GM12864 (cell line): ENCODE results near the gene MACROD2.

ENCODE experiments used
- DNase-seq: peaks from one replicate; pipeline ENCODE4 v3.0.0-alpha.2; 2011; ENCODE audit warnings: low read depth
- H3K4me3 ChIP-seq: 2 replicates; pipeline ENCODE4 v1.5.1; 2011; ENCODE audit warnings: mild to moderate bottlenecking, low read depth, low read length, control low read depth
- TF ChIP-seq, protein P1 (sequence below): IDR thresholded peaks from 2 replicates; pipeline ENCODE4 v1.5.1; 2011; ENCODE audit warnings: low read depth, mild to moderate bottlenecking, moderate library complexity, low read length, control low read depth, inconsistent platforms; ENCODE audit errors: missing control alignments

The MACROD2 gene

DNA sequence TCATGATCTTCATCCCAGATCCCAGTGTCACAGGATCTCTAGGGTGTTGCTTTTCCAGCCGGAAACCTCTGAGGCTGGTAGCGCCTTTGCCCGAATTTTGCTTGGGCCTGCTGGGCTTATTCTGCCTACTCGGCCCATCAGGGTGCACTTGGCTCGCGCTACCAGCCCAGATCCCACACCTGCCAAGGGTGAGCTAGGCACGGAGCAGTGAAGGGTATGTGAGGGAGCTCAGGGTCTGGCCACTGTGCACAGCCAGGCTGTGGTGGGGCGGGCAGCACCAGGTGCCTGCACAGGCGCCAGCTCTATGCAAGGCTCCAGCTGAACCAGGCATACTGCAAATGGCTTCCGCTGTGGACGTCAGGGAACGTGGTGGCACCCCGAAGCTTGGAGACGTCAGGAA, 1035.5 kb downstream of the MACROD2 start:
- TF ChIP-seq, protein P1, sequence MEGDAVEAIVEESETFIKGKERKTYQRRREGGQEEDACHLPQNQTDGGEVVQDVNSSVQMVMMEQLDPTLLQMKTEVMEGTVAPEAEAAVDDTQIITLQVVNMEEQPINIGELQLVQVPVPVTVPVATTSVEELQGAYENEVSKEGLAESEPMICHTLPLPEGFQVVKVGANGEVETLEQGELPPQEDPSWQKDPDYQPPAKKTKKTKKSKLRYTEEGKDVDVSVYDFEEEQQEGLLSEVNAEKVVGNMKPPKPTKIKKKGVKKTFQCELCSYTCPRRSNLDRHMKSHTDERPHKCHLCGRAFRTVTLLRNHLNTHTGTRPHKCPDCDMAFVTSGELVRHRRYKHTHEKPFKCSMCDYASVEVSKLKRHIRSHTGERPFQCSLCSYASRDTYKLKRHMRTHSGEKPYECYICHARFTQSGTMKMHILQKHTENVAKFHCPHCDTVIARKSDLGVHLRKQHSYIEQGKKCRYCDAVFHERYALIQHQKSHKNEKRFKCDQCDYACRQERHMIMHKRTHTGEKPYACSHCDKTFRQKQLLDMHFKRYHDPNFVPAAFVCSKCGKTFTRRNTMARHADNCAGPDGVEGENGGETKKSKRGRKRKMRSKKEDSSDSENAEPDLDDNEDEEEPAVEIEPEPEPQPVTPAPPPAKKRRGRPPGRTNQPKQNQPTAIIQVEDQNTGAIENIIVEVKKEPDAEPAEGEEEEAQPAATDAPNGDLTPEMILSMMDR = no peak
- H3K4me3 ChIP-seq = no peak overlapping the region
- no peak for DNase-seq

DNA sequence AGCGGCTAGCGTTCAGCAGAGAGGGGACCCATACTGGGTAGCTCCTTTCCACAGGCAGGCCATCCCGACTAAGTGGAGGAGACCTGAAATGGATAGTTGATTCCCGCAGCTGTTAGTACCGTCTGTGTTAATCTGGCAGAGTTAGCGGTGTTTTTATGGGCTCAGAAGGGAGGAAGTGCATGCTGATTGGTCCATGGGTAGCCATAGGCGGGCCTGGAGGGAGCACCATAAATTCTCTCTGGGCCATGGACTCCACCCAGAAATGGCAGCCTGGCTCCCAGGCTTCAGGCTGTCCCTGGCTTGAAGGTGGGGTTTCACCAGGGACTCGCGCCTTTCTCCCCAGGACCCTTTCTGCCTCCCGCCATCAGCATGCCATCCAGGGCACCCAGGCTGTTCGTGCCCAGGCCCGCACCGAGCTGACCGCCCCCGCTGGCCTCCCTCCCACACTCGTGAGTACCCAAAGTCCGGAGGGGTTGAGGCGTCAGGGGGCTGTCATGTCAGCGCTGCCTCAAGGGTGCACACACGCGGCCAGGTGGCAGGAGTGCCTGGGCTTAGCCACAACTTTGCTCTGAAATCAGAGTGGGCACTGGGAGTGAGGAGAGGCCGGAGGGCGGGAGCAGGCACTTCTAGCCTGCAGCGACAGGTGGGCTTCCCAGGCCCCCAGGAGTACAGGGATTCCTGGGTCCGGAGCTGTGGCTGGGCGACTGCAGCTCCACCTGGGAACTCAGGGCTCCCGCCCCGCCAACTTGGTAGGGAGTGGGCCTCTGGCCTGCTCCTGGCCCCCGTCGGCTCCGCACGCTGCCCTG, 1036.4 kb downstream of the MACROD2 start:
- no peak for DNase-seq
- H3K4me3 ChIP-seq = no peak overlapping the region
- TF ChIP-seq, protein P1 = no peak

DNA sequence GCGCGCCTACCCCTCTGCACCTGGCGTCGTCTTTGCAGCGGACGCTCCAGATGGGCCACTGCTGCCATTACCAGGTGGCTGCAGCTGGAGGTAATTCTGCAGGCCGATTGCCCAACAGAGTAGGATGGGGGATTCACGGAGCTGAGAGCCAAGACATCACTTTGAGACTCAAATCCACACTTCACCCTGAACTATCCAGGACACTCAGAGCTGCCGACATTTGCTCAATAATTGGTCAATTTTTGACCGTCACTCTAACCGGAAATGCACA, 1037.0 kb downstream of the MACROD2 start:
- TF ChIP-seq, protein P1 = no peak
- DNase-seq = no peak
- no peak overlapping the region for H3K4me3 ChIP-seq

DNA sequence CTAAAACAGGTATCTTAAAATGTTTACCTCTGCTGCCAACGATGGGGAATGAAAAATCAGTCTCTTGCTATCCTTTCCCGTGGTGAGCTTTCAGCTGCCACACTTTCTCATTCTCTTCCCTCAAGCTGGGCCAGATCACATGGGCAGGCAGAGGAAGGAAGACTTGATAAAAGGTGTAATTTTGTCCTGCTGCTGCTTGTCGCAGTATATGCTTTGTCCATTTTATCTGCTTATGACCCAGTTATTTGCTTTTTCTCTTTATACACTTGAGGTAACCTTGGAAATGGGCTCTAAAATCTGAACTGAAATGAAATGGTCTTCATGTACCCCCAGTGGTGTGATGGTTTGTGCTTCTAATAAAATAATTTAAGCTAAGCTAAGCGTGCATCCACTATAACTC, 1038.0 kb downstream of the MACROD2 start:
- TF ChIP-seq, protein P1 = no peak
- DNase-seq = no peak
- H3K4me3 ChIP-seq = no peak overlapping the region

DNA sequence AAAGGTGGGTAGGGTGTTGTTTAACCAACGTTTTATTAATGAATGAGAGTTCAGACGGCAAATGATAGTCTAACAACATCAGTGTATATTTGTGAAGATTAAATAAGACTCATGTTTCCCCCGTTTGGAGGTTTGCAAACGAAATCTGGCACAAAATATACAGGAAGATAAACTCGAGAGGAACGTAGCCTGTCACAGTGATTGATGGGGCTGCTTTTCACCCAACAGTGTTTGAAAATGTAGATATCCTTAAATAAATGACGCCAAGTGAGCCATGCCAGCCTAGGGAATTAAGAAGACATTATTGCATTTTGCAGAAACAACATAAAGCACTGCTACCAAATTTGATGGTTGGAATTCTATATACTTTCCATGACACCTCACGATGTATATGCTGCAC, 1038.6 kb downstream of the MACROD2 start:
- H3K4me3 ChIP-seq = no peak overlapping the region
- TF ChIP-seq, protein P1 = no peak
- DNase-seq = no peak

DNA sequence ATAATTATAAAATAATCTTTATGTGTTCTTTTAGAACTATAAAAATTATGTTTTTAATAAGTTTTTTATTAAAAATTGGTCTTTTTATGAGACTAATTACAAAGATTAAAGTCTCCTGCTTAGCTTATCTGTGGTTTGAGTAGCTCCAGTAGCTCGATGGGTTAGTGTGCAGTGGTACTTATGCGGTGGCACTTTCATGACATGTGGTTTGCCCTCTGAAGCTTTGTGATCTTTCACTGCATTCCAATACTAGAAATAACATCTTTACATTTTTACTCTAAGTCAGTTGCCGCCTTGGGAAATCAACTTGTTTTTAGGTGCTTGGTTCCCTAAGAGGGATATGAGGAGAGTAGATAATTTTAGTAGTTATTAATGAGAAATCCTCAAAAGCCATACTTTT, 1041.6 kb downstream of the MACROD2 start:
- no peak overlapping the region for H3K4me3 ChIP-seq
- DNase-seq = no peak

More for the DNA sequence above, 1041.6 kb downstream of the MACROD2 start:
- TF ChIP-seq, protein P1 = no peak
